HG03066 (cell line): ENCODE measurements around the gene NOS3.
A peak's percentile ranks its signal among the peaks of the same experiment; 100 is the strongest.
"Not testable (repeated sequence)": the region's sequence is repeated elsewhere in the genome, so short reads cannot be mapped to it uniquely, and the experiment has no call there.

ENCODE experiments used
- ATAC-seq: cut with Tn5 transposase; IDR thresholded peaks from one replicate; pipeline ENCODE4 v1.9.1; 2021; ENCODE audit warnings: low read depth; ENCODE audit not compliant: unreplicated experiment

NOS3 gene

DNA sequence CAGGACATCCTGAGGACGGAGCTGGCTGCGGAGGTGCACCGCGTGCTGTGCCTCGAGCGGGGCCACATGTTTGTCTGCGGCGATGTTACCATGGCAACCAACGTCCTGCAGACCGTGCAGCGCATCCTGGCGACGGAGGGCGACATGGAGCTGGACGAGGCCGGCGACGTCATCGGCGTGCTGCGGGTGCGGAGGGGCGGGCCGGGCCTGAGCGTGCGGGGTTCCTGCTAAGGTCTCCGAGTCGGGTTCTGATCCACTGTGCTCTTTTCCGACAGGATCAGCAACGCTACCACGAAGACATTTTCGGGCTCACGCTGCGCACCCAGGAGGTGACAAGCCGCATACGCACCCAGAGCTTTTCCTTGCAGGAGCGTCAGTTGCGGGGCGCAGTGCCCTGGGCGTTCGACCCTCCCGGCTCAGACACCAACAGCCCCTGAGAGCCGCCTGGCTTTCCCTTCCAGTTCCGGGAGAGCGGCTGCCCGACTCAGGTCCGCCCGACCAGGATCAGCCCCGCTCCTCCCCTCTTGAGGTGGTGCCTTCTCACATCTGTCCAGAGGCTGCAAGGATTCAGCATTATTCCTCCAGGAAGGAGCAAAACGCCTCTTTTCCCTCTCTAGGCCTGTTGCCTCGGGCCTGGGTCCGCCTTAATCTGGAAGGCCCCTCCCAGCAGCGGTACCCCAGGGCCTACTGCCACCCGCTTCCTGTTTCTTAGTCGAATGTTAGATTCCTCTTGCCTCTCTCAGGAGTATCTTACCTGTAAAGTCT is 23.1 kb downstream of the NOS3 start:
- ATAC-seq = peak; percentile 54

DNA sequence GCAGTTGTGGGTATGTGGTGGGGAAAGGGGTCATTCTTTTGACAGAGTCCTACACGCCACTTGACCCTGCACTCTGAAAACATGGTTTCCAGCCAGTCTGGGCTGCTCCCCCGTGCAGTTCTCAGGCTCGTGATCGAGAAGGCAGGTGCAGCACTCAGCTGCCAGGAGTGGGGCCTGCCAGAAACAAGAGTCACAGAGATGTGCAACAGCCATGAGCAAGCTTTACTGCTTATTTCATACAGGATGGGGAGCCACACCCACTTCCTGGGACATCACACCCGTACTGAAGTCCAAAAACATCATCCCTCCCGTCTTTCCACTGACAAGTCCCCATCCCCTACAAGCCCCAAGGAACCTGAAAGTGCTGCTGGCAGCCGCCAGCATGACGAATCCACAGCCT is 24.1 kb downstream of the NOS3 start:
- ATAC-seq = no peak

DNA sequence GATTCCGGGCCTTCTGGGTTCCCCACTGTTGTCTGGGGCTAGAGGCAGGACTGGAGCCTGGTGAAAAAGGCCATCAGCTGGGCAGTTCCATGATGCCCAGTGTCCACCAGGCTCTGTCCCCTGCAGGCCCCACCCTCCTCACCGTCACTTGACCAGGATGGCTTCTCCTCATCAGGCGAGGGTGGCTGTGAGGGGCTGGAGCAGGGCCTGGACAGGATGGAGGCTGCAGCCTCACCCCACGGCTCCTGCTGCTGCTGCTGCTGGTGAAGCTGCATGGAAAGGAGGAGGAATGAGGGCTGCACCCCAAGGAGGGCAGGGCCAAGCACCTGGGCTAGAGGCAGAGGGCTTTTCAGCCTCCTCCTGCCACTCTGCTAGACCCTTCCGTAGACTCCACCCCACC is 25.1 kb downstream of the NOS3 start:
- no peak for ATAC-seq

DNA sequence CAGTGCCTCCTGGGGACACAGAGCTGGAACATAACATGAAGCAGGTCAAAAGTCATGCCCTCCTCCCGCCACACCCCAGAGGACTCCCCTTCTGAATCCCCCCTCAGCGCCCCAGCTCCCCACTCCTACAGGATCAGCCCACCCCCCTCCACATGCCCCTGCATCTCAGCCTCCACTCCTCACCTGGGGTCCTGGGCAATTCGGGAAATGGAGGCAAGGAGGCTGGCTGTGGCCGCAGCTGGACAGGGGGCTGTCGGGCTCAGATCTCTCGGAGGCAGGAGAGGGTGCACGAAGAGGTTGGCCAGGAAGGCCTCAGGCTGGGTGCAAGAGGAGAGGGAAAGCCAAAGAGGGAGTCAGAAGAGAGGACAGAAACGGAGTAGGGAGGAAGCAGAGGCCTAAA is 25.7 kb downstream of the NOS3 start:
- no peak for ATAC-seq

DNA sequence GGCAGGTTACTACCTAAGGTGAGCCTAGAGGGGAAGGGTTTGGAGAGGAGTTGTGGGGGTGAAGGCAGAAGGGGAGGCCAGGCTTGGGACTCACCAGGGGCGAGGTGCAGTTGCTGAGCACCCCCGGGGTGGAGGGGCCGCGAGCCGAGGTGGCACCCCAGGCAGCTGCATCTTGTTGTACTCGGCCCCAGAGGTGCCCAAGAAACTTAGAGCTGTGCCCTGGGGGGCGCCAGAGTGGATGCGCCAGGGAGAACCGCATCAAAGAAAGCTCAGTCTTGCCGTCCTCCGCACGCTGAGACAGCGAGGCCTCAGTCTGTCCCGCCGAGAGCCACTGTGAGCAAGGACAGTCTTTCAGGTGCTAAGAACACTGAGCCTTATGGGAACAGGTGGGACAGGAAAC is 26.1 kb downstream of the NOS3 start:
- ATAC-seq = no peak

DNA sequence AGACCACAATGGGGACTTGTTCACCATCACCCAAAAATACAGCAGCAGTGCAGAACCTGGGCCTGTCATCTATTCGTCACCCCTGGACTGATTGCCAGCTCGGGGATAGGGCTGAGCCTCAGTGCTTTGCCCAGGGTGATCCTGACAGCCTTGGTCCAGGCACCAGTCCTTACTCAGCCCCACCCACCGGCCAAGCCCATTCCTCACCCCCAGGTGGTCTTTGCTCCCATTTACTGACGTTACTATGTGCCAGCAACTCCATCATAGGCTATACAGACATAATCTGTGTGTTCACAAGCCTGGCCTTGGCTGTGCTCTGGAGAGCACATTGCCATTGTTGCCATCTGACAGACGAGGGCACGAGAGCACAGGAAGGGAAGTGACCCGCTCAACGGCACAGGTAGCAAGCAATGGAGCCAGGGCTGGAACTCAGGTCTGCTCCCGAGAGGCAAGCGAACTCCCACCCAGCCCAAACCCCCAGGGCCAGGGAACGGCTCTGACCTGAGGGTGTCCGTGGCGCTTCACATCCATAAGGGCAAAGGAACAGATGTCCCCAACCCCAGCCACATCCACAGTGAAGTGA is 26.6 kb downstream of the NOS3 start:
- ATAC-seq = no peak

DNA sequence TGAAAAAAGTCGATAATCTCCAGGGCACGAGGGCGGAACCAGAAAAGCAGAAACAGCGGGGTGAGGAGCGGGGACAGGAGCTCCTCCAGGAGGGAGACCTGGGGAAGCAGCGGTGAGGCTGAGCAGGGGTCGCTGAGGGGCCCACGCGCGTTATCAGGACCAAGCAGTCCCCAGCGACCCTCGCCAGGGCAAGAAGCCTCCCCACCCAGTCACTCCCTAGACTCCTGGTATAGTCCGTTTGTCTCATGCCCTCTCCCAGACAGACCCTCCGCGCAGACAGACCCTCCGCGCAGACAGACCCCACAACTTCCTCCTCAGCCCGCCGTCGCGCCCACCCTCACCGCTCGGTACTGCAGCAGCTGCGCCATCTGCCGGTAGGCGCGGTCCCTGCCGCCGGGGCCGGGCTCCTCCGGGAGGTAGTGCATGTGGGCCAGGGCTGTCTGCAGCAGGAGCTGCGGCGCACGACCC is 27.2 kb downstream of the NOS3 start:
- no peak for ATAC-seq

DNA sequence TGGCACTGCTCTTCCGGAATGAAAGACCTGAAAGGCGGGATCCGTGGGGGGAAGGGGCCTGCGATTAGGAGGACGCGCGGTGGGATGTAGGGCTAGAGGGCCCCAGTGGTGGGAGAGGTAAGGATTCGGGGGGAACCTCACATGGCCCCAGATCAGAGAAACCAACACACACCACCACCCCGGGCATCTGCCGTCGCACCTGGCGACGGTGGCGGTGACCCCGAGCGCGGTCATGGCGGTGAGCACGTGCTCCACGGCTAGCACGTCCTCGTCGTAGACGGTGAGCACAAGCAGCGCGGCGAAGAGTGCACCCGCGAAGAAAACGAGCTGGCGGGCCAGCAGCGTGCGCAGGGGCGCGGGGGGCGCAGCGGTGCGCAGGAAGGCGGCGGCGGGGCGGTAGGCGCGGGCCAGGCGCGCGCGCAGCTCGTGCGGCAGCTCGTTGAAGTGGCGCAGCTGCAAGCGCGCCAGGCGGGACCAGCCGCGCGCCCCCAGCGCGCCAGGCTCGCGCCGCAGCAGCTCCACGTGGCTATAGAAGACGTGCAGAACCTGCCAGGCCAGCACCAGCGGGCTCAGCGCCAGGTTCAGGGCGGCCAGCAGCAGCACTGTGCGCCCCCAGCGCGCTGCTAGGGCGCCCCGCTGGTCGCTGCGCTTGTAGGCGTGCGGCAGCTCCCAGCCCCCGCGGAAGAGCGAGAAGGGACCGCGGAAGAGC is 27.8 kb downstream of the NOS3 start:
- ATAC-seq = no peak

DNA sequence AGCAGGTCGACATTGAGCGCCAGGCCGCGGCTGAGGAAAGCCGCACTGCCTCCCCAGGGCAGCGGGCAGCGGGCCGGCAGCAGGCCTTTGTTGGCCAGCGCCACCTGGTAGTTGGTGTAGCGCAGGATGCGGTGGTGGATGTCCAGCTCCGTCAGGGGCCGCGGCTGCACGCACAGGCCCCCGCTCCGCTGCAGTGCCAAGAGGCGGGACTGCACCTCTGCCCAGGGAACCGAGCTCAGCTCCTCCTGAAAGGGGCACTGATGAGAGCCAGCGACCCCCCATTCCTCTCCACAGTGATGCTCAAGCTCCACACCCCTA is 28.3 kb downstream of the NOS3 start:
- no peak for ATAC-seq

DNA sequence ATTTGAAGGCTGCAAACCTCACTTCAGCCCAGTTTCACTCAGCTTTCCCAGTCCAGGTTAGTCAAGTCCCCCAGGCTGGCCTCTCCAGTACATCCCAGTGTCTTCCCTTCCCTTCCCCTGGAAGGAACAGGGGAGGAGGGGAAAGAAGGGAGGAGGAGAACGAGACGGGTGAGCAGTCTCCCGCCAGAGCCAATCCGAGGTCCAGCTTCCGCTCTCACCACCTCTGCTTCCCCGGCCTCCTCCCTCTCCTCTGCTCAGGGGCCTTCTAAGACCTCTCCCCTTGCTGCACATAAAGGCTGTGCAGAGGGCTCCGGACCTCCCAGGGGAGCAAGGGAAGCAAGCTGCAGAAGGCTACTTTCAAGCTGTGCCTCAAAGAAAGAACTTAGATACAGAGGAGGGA is 29.4 kb downstream of the NOS3 start:
- ATAC-seq = no peak

DNA sequence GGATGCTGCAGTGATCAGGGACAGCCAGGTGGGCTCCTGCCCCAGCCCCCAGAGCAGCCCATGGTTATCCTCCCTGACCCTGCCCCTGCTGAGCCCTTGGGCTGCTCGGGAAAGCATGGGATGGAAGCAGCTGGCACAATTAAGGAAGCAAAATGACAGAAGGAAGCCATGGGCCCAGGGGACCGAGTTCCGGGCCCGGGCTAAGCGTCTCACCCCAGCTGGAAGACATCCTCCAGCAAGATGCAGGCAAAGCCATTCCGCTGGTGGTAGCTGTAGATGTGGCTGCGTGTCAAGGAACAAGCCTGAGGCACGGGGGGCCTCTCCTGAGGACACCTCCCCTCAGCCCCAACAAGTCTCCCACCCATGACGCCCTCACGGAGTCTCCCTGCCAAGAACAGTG is 32.4 kb downstream of the NOS3 start:
- no peak for ATAC-seq

DNA sequence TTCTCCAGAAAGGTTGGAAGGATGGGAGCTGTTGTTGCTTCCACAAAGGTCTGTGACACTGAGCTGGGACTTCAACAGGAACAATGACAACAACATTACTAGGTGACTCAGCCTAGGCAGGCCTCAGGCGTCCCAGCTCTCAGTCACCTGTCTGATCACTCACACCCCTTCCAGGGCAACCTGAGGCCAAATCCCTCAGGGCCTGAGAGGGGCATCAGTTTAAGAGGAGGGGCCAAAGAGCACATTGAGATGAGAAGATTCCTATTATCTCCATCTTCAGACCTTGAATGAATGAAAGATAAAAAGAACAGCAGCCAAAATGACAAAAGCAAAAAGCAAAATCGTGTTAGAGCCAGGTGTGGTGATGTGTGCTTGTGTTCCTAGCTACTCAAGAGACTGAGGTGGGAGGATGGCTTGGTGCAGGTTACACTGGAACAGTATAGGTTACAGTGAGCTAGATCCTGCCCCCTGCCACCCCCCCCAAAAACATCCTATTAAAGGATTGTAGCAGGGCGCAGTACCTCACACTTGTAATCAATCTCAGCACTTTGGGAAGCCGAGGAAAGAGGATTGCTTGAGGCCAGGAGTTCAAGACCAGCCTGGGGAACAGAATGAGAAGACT is 33.7 kb downstream of the NOS3 start, which contains the start of gene ATG9B:
Gene ATG9B (minus strand): TSS at position 60 of the 622 bp plus-strand sequence. CDS start 71 bp downstream, outside the sequence.
- no peak for ATAC-seq

DNA sequence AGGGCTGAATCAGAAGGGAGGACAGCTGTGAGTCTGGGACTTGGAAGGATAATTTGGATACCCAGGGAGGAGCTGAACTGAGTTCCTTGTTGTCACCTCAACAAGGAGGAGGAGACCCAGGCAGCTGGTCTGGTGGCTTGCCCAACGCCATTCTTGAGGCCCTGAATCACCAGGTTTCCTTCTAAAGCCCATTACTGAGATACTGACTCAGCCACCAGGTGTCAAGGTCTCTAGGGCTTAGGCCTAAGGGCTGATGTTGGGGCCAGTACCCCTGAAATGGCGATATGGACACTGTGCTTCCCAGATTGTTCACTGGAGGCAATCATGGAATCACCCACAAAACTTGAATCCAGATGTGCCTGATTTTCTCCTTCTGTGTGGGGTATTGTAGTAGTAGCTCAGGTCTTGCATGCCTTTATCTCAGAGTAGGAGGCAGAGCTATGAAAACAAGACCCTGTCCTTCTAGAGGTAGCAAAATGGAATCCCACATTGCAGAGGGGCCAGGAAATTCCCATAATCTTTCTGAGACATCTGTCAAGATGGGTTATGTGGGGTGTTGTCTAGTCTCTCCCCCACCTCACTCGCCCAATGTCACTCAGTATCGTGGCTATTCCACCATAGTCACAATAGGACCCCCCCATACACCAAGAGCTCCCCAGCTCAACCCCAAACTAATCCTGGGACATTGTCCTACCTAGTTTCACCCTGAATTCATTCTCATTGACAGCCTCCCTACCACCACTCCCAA is 35.3 kb downstream of the NOS3 start:
- ATAC-seq = no peak

DNA sequence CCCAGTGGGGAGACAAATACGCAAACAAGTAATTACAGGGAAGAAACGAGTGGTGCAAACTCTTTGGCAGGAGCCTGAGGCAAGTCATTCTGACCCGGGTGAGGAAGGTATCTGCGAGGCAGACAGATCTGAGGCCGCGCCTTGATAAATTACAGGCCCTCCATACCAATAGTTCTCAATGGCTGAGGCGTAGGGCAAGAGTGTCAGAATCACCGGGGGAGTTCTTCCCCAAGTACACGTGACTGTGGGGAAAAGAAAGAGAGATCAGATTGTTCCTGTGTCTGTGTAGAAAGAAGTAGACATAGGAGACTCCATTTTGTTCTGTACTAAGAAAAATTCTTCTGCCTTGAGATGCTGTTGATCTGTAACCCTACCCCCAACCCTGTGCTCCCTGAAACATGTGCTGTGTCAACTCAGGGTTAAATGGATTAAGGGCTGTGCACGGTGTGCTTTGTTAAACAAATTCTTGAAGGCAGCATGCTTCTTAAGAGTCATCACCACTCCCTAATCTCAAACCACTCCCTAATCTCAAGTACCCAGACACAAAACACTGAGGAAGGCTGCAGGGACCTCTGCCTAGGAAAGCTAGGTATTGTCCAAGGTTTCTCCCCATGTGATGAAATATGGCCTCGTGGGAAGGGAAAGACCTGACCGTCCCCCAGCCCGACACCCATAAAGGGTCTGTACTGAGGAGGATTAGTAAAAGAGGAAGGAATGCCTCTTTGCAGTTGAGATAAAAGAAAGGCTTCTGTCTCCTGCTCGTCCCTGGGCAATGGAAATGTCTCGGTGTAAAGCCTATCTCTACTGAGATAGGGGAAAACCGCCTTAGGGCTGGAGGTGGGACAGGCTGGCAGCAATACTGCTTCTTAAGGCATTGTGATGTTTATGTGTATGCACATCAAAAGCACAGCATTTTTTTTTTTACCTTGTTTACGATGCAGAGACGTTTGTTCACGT is 36.2 kb downstream of the NOS3 start:
- not testable (repeated sequence) for ATAC-seq

DNA sequence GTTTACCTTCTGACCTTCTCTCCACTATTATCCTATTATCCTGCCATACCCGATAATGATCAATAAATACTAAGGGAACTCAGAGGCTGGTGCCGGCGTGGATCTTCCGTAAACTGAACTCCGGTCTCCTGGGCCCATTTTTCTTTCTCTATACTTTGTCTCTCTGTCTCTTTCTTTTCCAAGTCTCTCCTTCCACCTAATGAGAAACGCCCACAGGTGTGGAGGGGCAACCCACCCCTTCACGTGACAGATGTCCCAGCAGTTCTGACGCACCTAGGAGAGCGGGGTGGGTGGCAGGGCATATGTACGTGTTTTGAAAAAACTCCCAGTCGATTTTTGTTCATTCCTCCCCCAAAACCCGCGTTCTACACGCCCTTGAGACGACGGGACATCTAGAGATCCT is 36.9 kb downstream of the NOS3 start:
- peak; percentile 3 for ATAC-seq

DNA sequence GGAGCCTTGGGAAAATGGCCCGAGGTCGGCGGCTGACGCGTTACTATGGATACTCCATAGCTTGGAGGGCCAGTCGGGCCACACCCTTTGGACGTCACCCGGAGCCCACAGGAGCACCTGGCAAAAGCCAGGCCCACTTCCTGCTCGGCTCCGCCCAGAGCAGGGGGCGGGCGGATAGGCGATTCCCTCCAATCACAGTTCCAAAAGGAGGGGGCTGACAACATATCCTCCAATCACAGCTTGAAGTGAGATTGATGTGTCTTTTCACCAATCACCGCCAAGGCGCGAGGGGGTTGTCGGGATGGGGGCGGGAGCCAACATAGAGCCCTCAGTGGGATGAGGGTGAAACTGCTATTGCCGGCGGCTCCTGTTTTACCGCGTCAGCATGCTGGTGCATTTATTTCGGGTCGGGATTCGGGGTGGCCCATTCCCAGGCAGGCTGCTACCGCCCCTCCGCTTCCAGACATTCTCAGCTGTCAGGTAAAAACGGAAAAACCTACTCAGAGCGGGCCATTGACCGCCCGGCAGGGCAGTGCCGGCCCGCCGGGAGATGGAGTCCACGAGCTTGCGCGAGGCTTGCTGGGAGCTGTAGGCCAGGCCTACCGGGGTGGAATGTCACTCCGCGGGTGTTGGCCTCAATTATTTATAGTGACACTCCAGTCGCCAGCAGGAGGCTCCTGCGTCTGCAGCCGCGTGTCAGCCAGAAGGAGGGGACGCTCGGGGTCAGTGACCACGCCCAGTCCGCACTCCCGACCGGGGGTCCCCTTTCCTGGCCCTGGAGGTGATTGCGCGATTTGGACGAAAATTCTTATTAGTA is 37.5 kb downstream of the NOS3 start, which contains the start of gene ABCB8:
Gene ABCB8 (plus strand): TSS at position 320 of the 817 bp plus-strand sequence. CDS start 66 bp downstream, at position 386.
- peak; percentile 94 for ATAC-seq

DNA sequence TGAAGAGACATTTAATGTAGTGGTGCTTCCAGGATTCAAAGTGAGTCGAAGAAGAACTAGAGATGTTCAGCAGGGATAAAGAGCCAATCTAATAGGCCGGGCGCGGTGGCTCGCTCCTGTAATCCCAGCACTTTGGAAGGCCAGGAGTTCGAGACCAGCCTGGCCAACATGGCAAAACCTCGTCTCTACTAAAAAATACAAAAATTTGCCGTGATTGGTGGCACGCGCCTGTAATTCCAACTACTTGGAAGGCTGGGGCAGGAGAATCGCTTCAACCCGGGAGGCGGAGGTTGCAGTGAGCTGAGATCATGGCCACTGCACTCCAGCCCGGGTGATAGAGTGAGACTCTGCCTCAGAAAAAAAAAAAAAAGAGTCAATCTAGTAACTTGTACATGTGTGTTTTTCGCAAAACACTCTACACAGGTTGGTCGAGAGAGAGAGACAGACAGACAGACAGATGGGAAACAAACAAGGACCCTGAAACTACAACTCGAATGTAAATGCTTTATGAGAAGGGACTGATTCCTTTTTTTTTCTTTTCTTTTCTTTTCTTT is 38.2 kb downstream of the NOS3 start:
- ATAC-seq = no peak

DNA sequence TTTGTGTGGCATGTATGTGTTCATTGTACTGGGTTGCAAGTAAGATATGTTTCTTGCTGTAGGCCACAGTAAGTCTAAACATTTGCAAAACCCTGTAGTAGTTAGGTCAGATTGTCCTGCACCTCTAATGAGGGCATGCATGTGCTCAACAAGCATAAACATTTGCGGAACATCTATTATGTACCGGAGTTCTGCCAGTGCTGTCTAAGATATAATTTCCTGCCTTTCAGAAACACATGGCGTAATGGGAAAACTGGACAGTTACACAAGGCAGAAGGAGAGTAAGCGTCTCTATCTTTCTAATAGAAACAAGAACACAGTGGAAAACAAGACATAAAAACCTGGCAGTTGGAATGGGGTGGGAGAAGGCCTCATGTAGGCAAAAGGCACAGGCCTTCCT is 40.2 kb downstream of the NOS3 start:
- no peak for ATAC-seq
